Esophagus muscularis mucosa (tissue), 4 donors: ENCODE data around the gene C16orf78. TPM values are rescaled to one million over a fixed set of nuclear protein-coding genes. Genes with fewer than 3 reads are reported as not detected.

Source experiments
- DNase-seq: peaks from one replicate; pipeline ENCODE4 v3.0.0-alpha.2; 2017; ENCODE audit errors: extremely low spot score
- H3K27ac ChIP-seq, 4 donors: fragments of 200-600 bp; sonication (generic); replicated peaks in 1 of 4; 1 replicate in 3 of 4; 2 replicates in 1 of 4; pipeline ENCODE4 v1.5.1; 2016 to 2019; ENCODE audit warnings: mild to moderate bottlenecking in 1 of 4
- H3K27me3 ChIP-seq, 4 donors: fragments of 200-600 bp; sonication (generic); one replicate each; pipeline versions ENCODE4 v1.5.1 to v1.6.0; 2016 to 2019
- H3K36me3 ChIP-seq, 4 donors: fragments of 200-600 bp; sonication (generic); one replicate each; pipeline ENCODE4 v1.5.1; 2016 to 2019
- H3K4me1 ChIP-seq, 4 donors: fragments of 200-600 bp; sonication (generic); one replicate each; pipeline ENCODE4 v1.5.1; 2016 to 2019
- H3K4me3 ChIP-seq, 4 donors: fragments of 200-600 bp; sonication (generic); 1 replicate in 2 of 4; 2 replicates in 2 of 4; pipeline ENCODE4 v1.5.1; 2016 to 2019; ENCODE audit warnings: mild to moderate bottlenecking in 4 of 4, moderate library complexity in 1 of 4
- H3K9me3 ChIP-seq, 4 donors: fragments of 200-600 bp; sonication (generic); 1 replicate in 3 of 4; 2 replicates in 1 of 4; pipeline ENCODE4 v1.5.1; 2016 to 2019
- EP300 ChIP-seq: sonication (generic); formaldehyde crosslinking; IDR thresholded peaks from one replicate; pipeline ENCODE4 v1.6.1; 2017; ENCODE audit warnings: antibody characterized with exemption
- POLR2A ChIP-seq: fragments of 450-650 bp; IDR thresholded peaks from one replicate; pipeline ENCODE4 v1.6.1; 2017; ENCODE audit warnings: antibody characterized with exemption, moderate library complexity, mild to moderate bottlenecking, low read depth
- POLR2AphosphoS5 ChIP-seq, 2 donors: sonication (generic); formaldehyde crosslinking; IDR thresholded peaks; one replicate each; pipeline ENCODE4 v1.6.1; 2017; ENCODE audit warnings: antibody characterized with exemption in 2 of 2
- WGBS: methylation state at CpG from one replicate; pipeline ENCODE4 v1.1.5; 2018; 5-methylcytosine and 5-hydroxymethylcytosine counted together
- intact Hi-C: fragments of 100-400 bp; cut with DNase I; formaldehyde crosslinking; loops from one replicate; pipeline ENCODE4 v1.15.1; 2023
- total RNA-seq, 4 donors: library from RNA; depleted of rRNA; stranded (reverse); fragments of >200 nt; gene quantifications; one replicate each; pipeline versions ENCODE4 v1.1.0 to v1.2.1, GENCODE V29; 2016
- TF ChIP-seq, protein P1 (sequence below), 3 experiments: fragments of 200-600 bp in 2 of 3; fragments of 450-650 bp in 1 of 3; sonication (generic) in 2 of 3; IDR thresholded peaks; one replicate each; pipeline ENCODE4 v1.5.1; 2017 to 2019; ENCODE audit warnings: antibody characterized with exemption in 3 of 3, mild to moderate bottlenecking in 2 of 3, moderate library complexity in 1 of 3

Gene C16orf78
- total RNA-seq, 4 donors from 2014 or later: not detected

DNA sequence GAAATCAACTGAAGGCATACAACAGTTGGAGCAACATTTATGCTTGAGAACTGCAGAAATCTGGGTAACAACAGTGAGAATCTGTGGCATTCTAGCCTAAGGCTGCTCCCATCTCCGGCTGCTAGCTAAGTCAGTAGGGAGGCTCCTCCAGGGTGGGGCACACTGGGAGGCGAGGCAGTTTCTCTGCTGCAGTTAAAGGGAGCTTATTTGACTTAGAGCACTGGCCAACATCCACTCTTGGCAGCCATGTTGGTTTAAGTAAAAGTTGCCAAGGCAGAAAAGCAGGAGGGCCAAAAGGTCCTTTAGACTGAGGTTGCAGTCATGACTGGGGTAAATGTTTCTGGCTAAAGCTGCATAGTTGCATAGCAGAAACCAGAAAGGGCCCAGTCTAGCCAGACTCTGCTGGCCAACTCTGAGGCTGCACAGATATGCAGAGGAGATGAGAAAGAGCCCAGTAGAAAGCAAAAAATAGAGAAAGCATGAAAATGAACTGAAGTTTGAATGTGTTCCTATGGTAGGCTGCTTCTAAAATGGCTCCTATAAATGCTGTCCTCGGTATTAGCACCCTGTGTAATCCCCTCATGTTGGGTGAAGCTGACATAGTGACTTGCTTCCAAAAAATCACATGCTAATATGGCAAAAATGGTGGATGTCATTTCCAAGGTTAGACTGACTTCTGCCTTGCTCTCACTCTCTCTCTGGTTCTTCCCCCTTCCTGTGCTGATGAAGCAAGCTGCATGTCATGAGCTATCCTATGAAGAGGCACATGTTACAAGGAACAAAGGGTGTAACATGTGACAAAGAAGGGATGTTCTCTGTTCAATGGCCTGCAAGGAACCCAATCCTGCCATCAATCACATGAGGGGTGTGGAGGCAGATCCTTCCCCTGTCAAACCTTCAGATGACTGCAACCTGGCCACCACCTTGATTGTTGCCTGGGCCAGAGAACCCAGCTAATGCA, 3.7 kb upstream of the C16orf78 start:
- Histone ChIP-seq H3K27me3 (no peaks in the 10 kb centered on the region), H3K4me1 (no peaks in the 10 kb centered on the region), H3K27ac (no peak overlapping the region), H3K4me3 (no peak overlapping the region), H3K36me3 (no peaks in the 10 kb centered on the region), H3K9me3 (no peaks in the 10 kb centered on the region)
- intact Hi-C loops: no loop called here
- TF ChIP-seq, protein P1, sequence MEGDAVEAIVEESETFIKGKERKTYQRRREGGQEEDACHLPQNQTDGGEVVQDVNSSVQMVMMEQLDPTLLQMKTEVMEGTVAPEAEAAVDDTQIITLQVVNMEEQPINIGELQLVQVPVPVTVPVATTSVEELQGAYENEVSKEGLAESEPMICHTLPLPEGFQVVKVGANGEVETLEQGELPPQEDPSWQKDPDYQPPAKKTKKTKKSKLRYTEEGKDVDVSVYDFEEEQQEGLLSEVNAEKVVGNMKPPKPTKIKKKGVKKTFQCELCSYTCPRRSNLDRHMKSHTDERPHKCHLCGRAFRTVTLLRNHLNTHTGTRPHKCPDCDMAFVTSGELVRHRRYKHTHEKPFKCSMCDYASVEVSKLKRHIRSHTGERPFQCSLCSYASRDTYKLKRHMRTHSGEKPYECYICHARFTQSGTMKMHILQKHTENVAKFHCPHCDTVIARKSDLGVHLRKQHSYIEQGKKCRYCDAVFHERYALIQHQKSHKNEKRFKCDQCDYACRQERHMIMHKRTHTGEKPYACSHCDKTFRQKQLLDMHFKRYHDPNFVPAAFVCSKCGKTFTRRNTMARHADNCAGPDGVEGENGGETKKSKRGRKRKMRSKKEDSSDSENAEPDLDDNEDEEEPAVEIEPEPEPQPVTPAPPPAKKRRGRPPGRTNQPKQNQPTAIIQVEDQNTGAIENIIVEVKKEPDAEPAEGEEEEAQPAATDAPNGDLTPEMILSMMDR (IDR thresholded peaks at IDR 0.05): no peak
- TF ChIP-seq EP300 (no peak), POLR2A (no peak), POLR2AphosphoS5 (IDR thresholded peaks at IDR 0.05) (no peak)
- 55% methylated on average over 3 of the region's 3 CpGs for WGBS
- DNase-seq: peak; percentile 85

DNA sequence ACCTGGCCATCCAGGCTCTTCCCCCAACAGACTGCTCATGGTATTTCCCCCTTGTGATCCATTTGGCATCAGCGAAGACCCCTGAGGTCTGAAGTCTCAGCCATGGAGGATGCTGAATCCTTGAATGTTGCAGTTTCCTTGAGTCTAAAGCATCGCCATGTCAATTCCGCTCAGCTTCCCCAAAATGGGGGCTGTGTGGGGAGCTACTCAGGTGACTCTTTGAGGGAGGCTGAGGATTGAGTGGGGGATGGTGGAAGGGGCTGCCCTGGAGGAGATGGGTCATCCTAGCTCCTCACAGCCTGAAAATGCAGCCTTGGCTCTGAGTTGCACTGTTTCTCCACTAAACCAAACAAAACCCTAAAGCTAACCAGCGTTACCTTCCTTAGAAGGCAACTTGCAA, 2.6 kb downstream of the C16orf78 start:
- intact Hi-C loops: no loop called here
- Histone ChIP-seq H3K36me3 (no peaks in the 10 kb centered on the region), H3K4me3 (no peak overlapping the region), H3K4me1 (no peaks in the 10 kb centered on the region), H3K27me3 (peaks cover 0 to 23% (median 0%) of the 10 kb centered on the region in 4 donors), H3K9me3 (no peaks in the 10 kb centered on the region), H3K27ac (no peak overlapping the region)
- 80% methylated on average over 1 of the region's 4 CpGs for WGBS
- no peak for TF ChIP-seq POLR2A
- DNase-seq: peak; percentile 88

DNA sequence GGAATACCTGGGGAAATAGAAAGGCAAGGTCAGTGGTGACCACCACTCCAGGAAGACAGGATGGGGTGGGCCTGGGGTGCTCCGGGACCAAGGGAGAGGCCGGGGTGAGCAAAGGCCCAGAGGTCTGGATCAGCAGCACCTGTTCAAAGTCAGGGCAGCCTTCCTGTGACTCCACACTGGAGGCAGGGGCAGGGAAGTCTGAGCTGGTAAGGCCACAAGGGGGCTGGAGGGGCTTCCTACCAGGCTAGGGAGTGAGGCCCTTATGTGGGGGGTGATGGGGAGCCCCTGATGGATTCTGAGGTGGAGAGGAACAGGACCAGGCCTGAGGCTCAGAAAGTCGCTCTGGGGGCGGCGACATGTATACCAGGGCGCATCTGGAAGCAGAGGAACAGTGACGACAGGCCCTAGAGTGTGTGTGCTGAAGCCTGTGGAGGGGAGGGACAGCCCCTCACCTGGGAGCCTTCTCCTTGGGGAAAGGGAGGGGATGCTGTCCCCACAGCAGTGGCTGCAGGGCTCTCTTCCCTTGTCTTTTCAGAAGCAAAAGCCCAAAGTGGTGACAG, 3.7 kb downstream of the C16orf78 start:
- intact Hi-C loops: no loop called here
- no peaks in the 10 kb centered on the region for H3K9me3 ChIP-seq
- H3K27ac ChIP-seq: no peak overlapping the region
- DNase-seq: peak; percentile 79
- no peaks in the 10 kb centered on the region for H3K4me1 ChIP-seq
- 89% methylated on average over 7 of the region's 7 CpGs for WGBS
- H3K36me3 ChIP-seq: no peaks in the 10 kb centered on the region
- no peak overlapping the region for H3K4me3 ChIP-seq
- TF ChIP-seq, protein P1 (IDR thresholded peaks at IDR 0.05): no peak
- TF ChIP-seq EP300 (no peak), POLR2A (no peak), POLR2AphosphoS5 (IDR thresholded peaks at IDR 0.05) (no peak)
- peaks cover 0 to 23% (median 0%) of the 10 kb centered on the region in 4 donors for H3K27me3 ChIP-seq

DNA sequence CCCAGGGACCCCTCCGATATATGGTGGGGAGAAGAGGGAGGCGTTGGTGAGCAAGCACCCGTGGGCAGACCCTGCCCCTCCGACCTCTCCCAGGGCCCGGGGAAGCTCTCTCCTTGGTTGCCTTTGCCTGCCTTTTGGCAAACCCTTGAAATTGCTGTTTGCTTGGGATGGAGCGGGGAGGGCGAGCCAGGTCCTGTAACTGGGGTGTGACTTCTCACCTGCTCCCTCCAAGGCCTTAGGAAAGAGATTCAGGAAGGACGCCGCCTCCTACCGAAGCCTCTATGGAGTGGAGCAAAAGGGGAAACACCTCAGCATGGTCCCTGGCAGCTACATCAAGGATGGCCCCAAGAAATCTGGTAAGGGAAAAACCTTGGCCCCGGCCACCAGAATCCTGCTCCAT, 4.6 kb downstream of the C16orf78 start:
- Histone ChIP-seq H3K9me3 (no peaks in the 10 kb centered on the region), H3K27me3 (peaks cover 0 to 23% (median 0%) of the 10 kb centered on the region in 4 donors), H3K4me1 (no peaks in the 10 kb centered on the region), H3K4me3 (no peak overlapping the region), H3K27ac (no peak overlapping the region), H3K36me3 (no peaks in the 10 kb centered on the region)
- no peak for TF ChIP-seq POLR2A
- TF ChIP-seq, protein P1 (IDR thresholded peaks at IDR 0.05): no peak
- TF ChIP-seq POLR2AphosphoS5 (IDR thresholded peaks at IDR 0.05): no peak
- TF ChIP-seq EP300: no peak
- peak; percentile 68 for DNase-seq
- 56% methylated on average over 10 of the region's 11 CpGs for WGBS
- intact Hi-C loops: no loop called here

DNA sequence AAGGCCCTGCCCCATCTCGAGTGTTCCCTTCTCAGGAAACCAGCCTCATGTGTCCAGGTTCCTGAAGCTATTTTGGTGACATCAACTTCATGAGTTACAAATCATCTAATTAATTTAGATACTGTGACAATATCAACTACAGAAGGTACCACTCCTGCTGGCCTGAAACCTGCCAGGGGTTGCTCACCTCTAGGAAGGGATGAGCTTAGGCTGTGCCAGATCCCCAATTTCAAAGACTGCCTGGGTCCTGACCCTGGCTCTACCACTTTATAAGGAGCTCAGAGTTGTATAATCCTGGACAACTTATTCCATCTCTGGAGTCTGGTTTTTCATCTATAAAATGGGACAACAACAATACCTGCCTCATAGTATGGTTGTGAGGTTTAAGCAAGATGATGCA, 5.2 kb downstream of the C16orf78 start:
- DNase-seq: peak; percentile 68
- Histone ChIP-seq H3K4me1 (no peaks in the 10 kb centered on the region), H3K27me3 (peaks cover 0 to 23% (median 0%) of the 10 kb centered on the region in 4 donors), H3K27ac (no peak overlapping the region), H3K36me3 (no peaks in the 10 kb centered on the region), H3K4me3 (no peak overlapping the region), H3K9me3 (peaks cover 0 to under 1% (median 0%) of the 10 kb centered on the region in 4 donors)
- intact Hi-C loops: no loop called here
- WGBS: 38% methylated on average over 1 of the region's 1 CpG
- no peak for TF ChIP-seq POLR2AphosphoS5 (IDR thresholded peaks at IDR 0.05)
- no peak for TF ChIP-seq POLR2A
- TF ChIP-seq EP300: no peak
- TF ChIP-seq, protein P1 (IDR thresholded peaks at IDR 0.05): no peak
